ENCODE data around the gene IFT122.

The IFT122 gene

GRCh38 chr3:129560269-129560787, 120.3 kb downstream of the IFT122 start:
- H3K4me3 ChIP-seq (ENCODE audit: low read depth, low read length) = peak overlapping the region; percentile 51
- H3K36me3 ChIP-seq = peaks cover 15% of the 10 kb centered on the region
- DNase-seq = peak; percentile 86
- no peaks in the 10 kb centered on the region for H3K27me3 ChIP-seq
- peaks cover 50% of the 10 kb centered on the region for H3K4me1 ChIP-seq
- no peak for TF ChIP-seq CTCF (IDR thresholded peaks at IDR 0.05; ENCODE audit: low read depth, low read length)
- H3K9me3 ChIP-seq = no peaks in the 10 kb centered on the region

- Histone ChIP-seq H3K4me1 (peaks cover 46% of the 10 kb centered on the region), H3K9me3 (no peaks in the 10 kb centered on the region), H3K27me3 (no peaks in the 10 kb centered on the region), H3K4me3 (ENCODE audit: low read depth, low read length) (peak overlapping the region; percentile 51), H3K36me3 (peaks cover 15% of the 10 kb centered on the region)
- TF ChIP-seq CTCF (IDR thresholded peaks at IDR 0.05; ENCODE audit: low read depth, low read length) = no peak
- peak; percentile 90 for DNase-seq
Observed at GRCh38 chr3:129560911-129561594, 121.0 kb downstream of the IFT122 start.

DNA sequence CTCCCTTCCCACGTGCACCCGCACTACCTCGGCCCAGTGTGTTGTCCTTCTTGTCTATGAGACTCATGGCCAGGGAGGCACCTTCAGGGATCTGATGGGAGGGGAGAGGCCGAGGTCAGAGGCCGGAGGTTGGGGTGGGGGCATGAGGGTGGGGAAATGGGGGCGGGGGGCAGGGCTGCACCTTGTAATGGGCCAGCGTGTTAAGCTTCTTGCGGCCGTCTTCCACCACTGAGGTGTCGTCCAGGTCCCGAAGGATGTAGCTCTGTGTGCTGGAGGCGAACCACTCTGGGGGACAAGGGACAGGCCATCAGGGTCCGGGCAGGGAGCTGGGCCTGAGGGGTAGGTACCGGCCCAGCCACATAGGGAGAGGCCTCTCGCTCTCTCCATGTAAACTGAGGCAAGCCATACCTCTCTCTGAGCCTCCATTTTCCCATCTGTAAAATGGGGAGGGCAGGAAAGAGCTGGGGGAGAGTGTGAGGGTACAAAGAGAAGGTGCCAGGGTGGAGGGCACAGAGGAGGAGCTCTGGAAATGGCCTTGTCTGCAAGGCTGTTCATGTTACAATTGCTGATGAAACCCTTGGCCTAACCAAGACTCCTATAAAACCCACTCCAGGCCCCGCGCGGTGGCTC, 121.7 kb downstream of the IFT122 start:
- no peak for TF ChIP-seq CTCF (IDR thresholded peaks at IDR 0.05; ENCODE audit: low read depth, low read length)
- H3K9me3 ChIP-seq = no peaks in the 10 kb centered on the region

DNA sequence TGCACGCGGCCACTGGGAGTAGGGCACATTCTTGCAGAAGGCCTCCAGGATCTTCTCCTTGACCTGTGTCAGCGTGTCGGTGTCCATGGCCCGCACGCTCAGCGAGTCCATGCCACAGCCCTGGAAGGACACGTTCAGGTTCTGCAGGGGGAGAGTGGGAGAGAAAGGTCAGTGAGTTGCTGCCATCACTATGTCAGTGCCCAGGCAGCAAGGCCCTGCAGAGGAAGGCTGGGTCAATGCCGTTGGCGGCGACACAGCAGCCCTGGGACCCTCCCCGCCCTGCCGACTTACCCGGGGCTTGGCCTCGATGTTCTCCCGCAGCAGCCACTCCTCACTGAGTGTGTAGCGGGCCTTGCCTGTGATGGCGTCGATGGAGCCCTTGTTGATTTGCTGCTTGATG, 122.8 kb downstream of the IFT122 start:
- peaks cover 10% of the 10 kb centered on the region for H3K36me3 ChIP-seq
- no peak for DNase-seq
- H3K27me3 ChIP-seq = no peaks in the 10 kb centered on the region
- no peaks in the 10 kb centered on the region for H3K9me3 ChIP-seq
- peaks cover 43% of the 10 kb centered on the region for H3K4me1 ChIP-seq
- no peak overlapping the region for H3K4me3 ChIP-seq (ENCODE audit: low read depth, low read length)
- TF ChIP-seq CTCF (IDR thresholded peaks at IDR 0.05; ENCODE audit: low read depth, low read length) = no peak

More for the DNA sequence above, 121.7 kb downstream of the IFT122 start:
- Histone ChIP-seq H3K36me3 (peaks cover 10% of the 10 kb centered on the region), H3K4me1 (peaks cover 46% of the 10 kb centered on the region), H3K27me3 (no peaks in the 10 kb centered on the region), H3K4me3 (ENCODE audit: low read depth, low read length) (peak overlapping the region; percentile 51; the same call in 1 of the 2 replicates)
- DNase-seq = peak; percentile 5

DNA sequence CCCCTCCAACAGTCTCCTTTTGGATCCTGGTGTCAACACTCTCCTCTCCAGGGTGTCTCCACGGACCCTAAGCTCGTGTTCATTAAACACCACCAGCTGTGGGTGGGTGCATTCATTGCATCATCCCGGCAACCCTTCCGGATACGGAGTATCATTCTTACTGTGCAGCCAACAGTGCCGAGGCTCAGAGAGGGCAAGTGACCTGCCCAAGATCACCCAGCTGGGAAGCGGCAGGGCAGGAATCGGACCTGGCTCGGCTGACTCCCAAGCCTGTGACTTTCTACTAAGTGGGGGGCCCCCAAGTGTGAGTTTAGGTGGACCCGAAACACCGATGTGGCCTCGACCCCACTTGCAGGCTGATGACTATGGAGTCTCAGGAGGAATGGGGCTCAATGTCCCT, 123.3 kb downstream of the IFT122 start:
- no peaks in the 10 kb centered on the region for H3K27me3 ChIP-seq
- peaks cover 7% of the 10 kb centered on the region for H3K36me3 ChIP-seq
- DNase-seq = no peak
- no peak overlapping the region for H3K4me3 ChIP-seq (ENCODE audit: low read depth, low read length)
- H3K9me3 ChIP-seq = no peaks in the 10 kb centered on the region
- no peak for TF ChIP-seq CTCF (IDR thresholded peaks at IDR 0.05; ENCODE audit: low read depth, low read length)
- H3K4me1 ChIP-seq = peaks cover 38% of the 10 kb centered on the region
